ENCODE results near the gene PRELID3B. TPM values are rescaled to one million over a fixed set of nuclear protein-coding genes. Genes with fewer than 3 reads are reported as not detected.

PRELID3B gene
- total RNA-seq, 1 experiment from 2014 or later, result 181 TPM

DNA sequence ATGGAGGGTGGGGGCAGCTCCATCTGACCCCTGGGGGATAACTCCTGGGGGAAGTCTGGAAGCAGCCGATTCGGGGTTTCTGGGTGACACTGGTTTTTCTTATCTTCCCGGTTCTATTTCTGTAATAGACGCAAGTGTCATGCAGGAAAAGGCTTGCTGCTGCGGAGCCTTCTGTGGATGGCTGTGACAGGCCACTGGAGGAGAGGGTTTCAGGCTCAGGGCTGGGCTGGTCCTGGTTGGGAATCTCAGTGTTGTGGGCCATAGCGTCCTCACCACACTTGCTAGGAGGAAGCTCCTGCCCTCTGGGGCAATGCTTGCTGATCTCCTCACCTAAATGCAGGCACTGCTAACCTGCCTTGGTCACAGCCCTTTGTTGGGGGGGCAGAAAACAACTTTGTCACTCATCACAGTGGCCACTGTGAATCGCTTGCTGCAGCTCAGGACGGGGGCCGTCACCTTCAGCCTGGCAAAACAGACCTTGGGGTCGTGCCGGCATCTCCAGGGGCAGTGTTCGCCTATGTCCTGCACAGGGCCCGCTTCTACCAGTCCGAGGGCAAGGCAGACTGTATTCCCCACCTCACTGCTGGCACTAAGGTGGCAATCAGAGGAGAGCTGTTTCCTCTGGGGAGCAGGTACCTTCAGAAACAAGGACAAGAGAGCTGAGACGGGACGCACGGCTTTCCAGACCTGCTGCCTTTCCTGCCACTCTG is 27.8 kb downstream of the PRELID3B start:
- H3F3A ChIP-seq (ENCODE audit: low read length, unreplicated experiment), result no peaks in the 10 kb centered on the region
- H4K20me1 ChIP-seq (ENCODE audit: low read length), result no peaks in the 10 kb centered on the region
- no peaks in the 10 kb centered on the region for H3K9me2 ChIP-seq (replicated peaks; ENCODE audit: low read length)
- H3K4me3 ChIP-seq (ENCODE audit: low read length), result no peak overlapping the region
- BruUV-seq (replicated peaks), result no TSS peak
- peaks cover 29% of the 10 kb centered on the region for H3K4me1 ChIP-seq (ENCODE audit: insufficient read depth, low read length)
- H3K9me3 ChIP-seq (ENCODE audit: low read length), result no peaks in the 10 kb centered on the region
- ChIA-PET POLR2A (ENCODE audit: unreplicated experiment) (no interaction called here), CTCF (no interaction called here)
- no peak overlapping the region for H3K9ac ChIP-seq (ENCODE audit: low read length)
- TF ChIP-seq, protein P1, sequence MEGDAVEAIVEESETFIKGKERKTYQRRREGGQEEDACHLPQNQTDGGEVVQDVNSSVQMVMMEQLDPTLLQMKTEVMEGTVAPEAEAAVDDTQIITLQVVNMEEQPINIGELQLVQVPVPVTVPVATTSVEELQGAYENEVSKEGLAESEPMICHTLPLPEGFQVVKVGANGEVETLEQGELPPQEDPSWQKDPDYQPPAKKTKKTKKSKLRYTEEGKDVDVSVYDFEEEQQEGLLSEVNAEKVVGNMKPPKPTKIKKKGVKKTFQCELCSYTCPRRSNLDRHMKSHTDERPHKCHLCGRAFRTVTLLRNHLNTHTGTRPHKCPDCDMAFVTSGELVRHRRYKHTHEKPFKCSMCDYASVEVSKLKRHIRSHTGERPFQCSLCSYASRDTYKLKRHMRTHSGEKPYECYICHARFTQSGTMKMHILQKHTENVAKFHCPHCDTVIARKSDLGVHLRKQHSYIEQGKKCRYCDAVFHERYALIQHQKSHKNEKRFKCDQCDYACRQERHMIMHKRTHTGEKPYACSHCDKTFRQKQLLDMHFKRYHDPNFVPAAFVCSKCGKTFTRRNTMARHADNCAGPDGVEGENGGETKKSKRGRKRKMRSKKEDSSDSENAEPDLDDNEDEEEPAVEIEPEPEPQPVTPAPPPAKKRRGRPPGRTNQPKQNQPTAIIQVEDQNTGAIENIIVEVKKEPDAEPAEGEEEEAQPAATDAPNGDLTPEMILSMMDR (conservative IDR thresholded peaks at IDR 0.05; ENCODE audit: low read depth, low read length), result no peak
- no peak for TF ChIP-seq EZH2phosphoT487 (IDR thresholded peaks at IDR 0.05; ENCODE audit: borderline replicate concordance, low read length)
- no peak for TF ChIP-seq EZH2 (IDR thresholded peaks at IDR 0.05; ENCODE audit: low read length, unreplicated experiment)
- H3K4me2 ChIP-seq (ENCODE audit: low read length), result no peak overlapping the region
- no peak for ATAC-seq
- no peaks in the 10 kb centered on the region for H3K79me2 ChIP-seq (ENCODE audit: low read length)
- no peaks in the 10 kb centered on the region for H3K27me3 ChIP-seq (ENCODE audit: low read length)
- H3K27ac ChIP-seq (ENCODE audit: low read length), result no peak overlapping the region
- intact Hi-C loops (cut with micrococcal nuclease), result no loop called here
- H3K36me3 ChIP-seq (ENCODE audit: low read depth, low read length), result no peaks in the 10 kb centered on the region
- DNase-seq, result no peak
- no peak overlapping the region for H2AFZ ChIP-seq (ENCODE audit: low read length)

DNA sequence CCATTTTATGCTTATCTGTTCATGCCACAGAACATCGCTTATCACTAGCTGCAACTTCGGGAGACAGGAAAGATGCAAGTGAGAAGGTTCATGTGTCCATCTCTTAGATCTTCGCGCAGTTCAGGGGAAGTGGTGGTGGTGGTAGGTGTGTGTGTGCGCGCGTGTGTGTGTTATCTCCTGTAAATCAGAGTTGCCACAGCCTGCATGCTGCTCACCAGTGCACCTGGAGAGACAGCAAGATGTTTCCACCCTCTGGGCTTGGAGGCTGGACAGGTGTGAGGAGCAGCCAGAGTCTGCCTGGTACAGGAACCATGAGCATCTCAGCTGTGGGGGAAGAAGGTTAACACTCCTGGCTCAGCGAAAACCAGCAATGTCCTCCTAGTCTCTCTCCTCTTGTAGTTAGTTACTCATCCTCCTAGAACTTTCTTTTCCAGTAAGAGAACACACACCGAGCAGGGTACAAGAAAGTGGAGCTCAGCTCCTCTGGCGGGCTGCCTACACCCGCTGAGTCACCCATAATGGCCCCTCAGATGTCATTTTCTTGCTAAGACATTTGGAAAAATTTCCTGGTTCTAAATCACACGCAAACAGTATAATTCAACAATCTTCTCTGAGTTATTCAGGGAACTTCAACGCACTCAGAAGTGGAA is 28.5 kb downstream of the PRELID3B start:
- H3K9me3 ChIP-seq (ENCODE audit: low read length), result no peaks in the 10 kb centered on the region
- TF ChIP-seq, protein P1 (conservative IDR thresholded peaks at IDR 0.05; ENCODE audit: low read depth, low read length), result no peak
- no peak for TF ChIP-seq EZH2phosphoT487 (IDR thresholded peaks at IDR 0.05; ENCODE audit: borderline replicate concordance, low read length)
- TF ChIP-seq EZH2 (IDR thresholded peaks at IDR 0.05; ENCODE audit: low read length, unreplicated experiment), result no peak
- no peaks in the 10 kb centered on the region for H3K79me2 ChIP-seq (ENCODE audit: low read length)
- CTCF ChIA-PET, result no interaction called here
- intact Hi-C loops (cut with micrococcal nuclease), result no loop called here
- BruUV-seq (replicated peaks), result no TSS peak
- H2AFZ ChIP-seq (ENCODE audit: low read length), result no peak overlapping the region
- H3K4me3 ChIP-seq (ENCODE audit: low read length), result no peak overlapping the region
- H4K20me1 ChIP-seq (ENCODE audit: low read length), result no peaks in the 10 kb centered on the region
- H3K36me3 ChIP-seq (ENCODE audit: low read depth, low read length), result no peaks in the 10 kb centered on the region
- no peak overlapping the region for H3K27ac ChIP-seq (ENCODE audit: low read length)
- H3K9ac ChIP-seq (ENCODE audit: low read length), result no peak overlapping the region
- peaks cover 29% of the 10 kb centered on the region for H3K4me1 ChIP-seq (ENCODE audit: insufficient read depth, low read length)
- ATAC-seq (no peak), DNase-seq (no peak)
- H3F3A ChIP-seq (ENCODE audit: low read length, unreplicated experiment), result no peaks in the 10 kb centered on the region
- POLR2A ChIA-PET (ENCODE audit: unreplicated experiment), result no interaction called here
- H3K9me2 ChIP-seq (replicated peaks; ENCODE audit: low read length), result no peaks in the 10 kb centered on the region
- no peak overlapping the region for H3K4me2 ChIP-seq (ENCODE audit: low read length)
- no peaks in the 10 kb centered on the region for H3K27me3 ChIP-seq (ENCODE audit: low read length)
